Measurements from ENCODE around the gene RACGAP1.

The RACGAP1 gene

GRCh38 chr12:49953151-49953550 is 72.1 kb downstream of the RACGAP1 start:
- in situ Hi-C loops (cut with MboI; ENCODE audit: low sequenced_read_pairs) = no loop called here
- H3K9me3 ChIP-seq = no peaks in the 10 kb centered on the region
- H3K27me3 ChIP-seq (ENCODE audit: low read depth) = peaks cover 10% of the 10 kb centered on the region; the same call in 1 of the 2 replicates
- H3K36me3 ChIP-seq (replicated peaks) = no peaks in the 10 kb centered on the region
- DNase-seq (ENCODE audit: low spot score in 2 of 2) = no peak
- H3K4me3 ChIP-seq = no peak overlapping the region
- no peaks in the 10 kb centered on the region for H3K4me1 ChIP-seq

GRCh38 chr12:49952391-49953055 is 72.8 kb downstream of the RACGAP1 start:
- peaks cover 10% of the 10 kb centered on the region; the same call in 1 of the 2 replicates for H3K27me3 ChIP-seq (ENCODE audit: low read depth)
- H3K4me3 ChIP-seq = no peak overlapping the region
- H3K36me3 ChIP-seq (replicated peaks) = no peaks in the 10 kb centered on the region
- DNase-seq (ENCODE audit: low spot score in 2 of 2) = no peak
- H3K4me1 ChIP-seq = no peaks in the 10 kb centered on the region
- no peaks in the 10 kb centered on the region for H3K9me3 ChIP-seq
- in situ Hi-C loops (cut with MboI; ENCODE audit: low sequenced_read_pairs) = no loop called here

GRCh38 chr12:49951411-49952240 is 73.7 kb downstream of the RACGAP1 start:
- no peak overlapping the region for H3K4me3 ChIP-seq
- H3K4me1 ChIP-seq = no peaks in the 10 kb centered on the region
- no peaks in the 10 kb centered on the region for H3K9me3 ChIP-seq
- no peaks in the 10 kb centered on the region for H3K36me3 ChIP-seq (replicated peaks)
- no peak for DNase-seq (ENCODE audit: low spot score in 2 of 2)
- peaks cover 10% of the 10 kb centered on the region; the same call in 1 of the 2 replicates for H3K27me3 ChIP-seq (ENCODE audit: low read depth)
- in situ Hi-C loops (cut with MboI; ENCODE audit: low sequenced_read_pairs) = no loop called here

GRCh38 chr12:49950273-49951251 is 74.7 kb downstream of the RACGAP1 start, which contains the start of gene AQP2:
AQP2 (plus strand) TSS chr12:49950737; CDS start chr12:49950831, 94 bp downstream.
- H3K4me1 ChIP-seq = peaks cover 8% of the 10 kb centered on the region
- in situ Hi-C loops (cut with MboI; ENCODE audit: low sequenced_read_pairs) = no loop called here

GRCh38 chr12:49949866-49950265 is 75.4 kb downstream of the RACGAP1 start:
- H3K4me1 ChIP-seq = peaks cover 8% of the 10 kb centered on the region
- H3K9me3 ChIP-seq = no peaks in the 10 kb centered on the region
- H3K27me3 ChIP-seq (ENCODE audit: low read depth) = no peaks in the 10 kb centered on the region
- no peak for DNase-seq (ENCODE audit: low spot score in 2 of 2)
- no peak overlapping the region for H3K4me3 ChIP-seq
- no peaks in the 10 kb centered on the region for H3K36me3 ChIP-seq (replicated peaks)
- in situ Hi-C loops (cut with MboI; ENCODE audit: low sequenced_read_pairs) = no loop called here

More at GRCh38 chr12:49950273-49951251, 74.7 kb downstream of the RACGAP1 start, which contains the start of gene AQP2:
- Histone ChIP-seq H3K27me3 (ENCODE audit: low read depth) (peaks cover 3% of the 10 kb centered on the region; the same call in 1 of the 2 replicates), H3K9me3 (no peaks in the 10 kb centered on the region), H3K4me3 (no peak within 1 kb of the TSS), H3K36me3 (replicated peaks) (no peaks in the 10 kb centered on the region)
- DNase-seq (ENCODE audit: low spot score in 2 of 2) = no peak

- DNase-seq (ENCODE audit: low spot score in 2 of 2) = no peak
- Histone ChIP-seq H3K9me3 (no peaks in the 10 kb centered on the region), H3K4me3 (no peak overlapping the region), H3K4me1 (peaks cover 8% of the 10 kb centered on the region), H3K27me3 (ENCODE audit: low read depth) (no peaks in the 10 kb centered on the region), H3K36me3 (replicated peaks) (no peaks in the 10 kb centered on the region)
- in situ Hi-C loops (cut with MboI; ENCODE audit: low sequenced_read_pairs) = no loop called here
Measured at GRCh38 chr12:49948866-49949845, 76.1 kb downstream of the RACGAP1 start.

- in situ Hi-C loops (cut with MboI; ENCODE audit: low sequenced_read_pairs) = no loop called here
Measured at GRCh38 chr12:49947593-49948226, 77.6 kb downstream of the RACGAP1 start.

GRCh38 chr12:49946497-49946896 is 78.8 kb downstream of the RACGAP1 start:
- no peaks in the 10 kb centered on the region for H3K36me3 ChIP-seq (replicated peaks)
- peaks cover 8% of the 10 kb centered on the region for H3K4me1 ChIP-seq
- no peak for DNase-seq (ENCODE audit: low spot score in 2 of 2)
- H3K27me3 ChIP-seq (ENCODE audit: low read depth) = no peaks in the 10 kb centered on the region
- in situ Hi-C loops (cut with MboI; ENCODE audit: low sequenced_read_pairs) = no loop called here
- no peak overlapping the region for H3K4me3 ChIP-seq
- H3K9me3 ChIP-seq = no peaks in the 10 kb centered on the region

More at GRCh38 chr12:49947593-49948226, 77.6 kb downstream of the RACGAP1 start:
- Histone ChIP-seq H3K9me3 (no peaks in the 10 kb centered on the region), H3K36me3 (replicated peaks) (no peaks in the 10 kb centered on the region), H3K27me3 (ENCODE audit: low read depth) (no peaks in the 10 kb centered on the region), H3K4me3 (no peak overlapping the region), H3K4me1 (peaks cover 8% of the 10 kb centered on the region)
- no peak for DNase-seq (ENCODE audit: low spot score in 2 of 2)

GRCh38 chr12:49946086-49946485 is 79.2 kb downstream of the RACGAP1 start:
- H3K9me3 ChIP-seq = no peaks in the 10 kb centered on the region
- in situ Hi-C loops (cut with MboI; ENCODE audit: low sequenced_read_pairs) = no loop called here
- no peak overlapping the region for H3K4me3 ChIP-seq
- DNase-seq (ENCODE audit: low spot score in 2 of 2) = no peak
- peaks cover 8% of the 10 kb centered on the region for H3K4me1 ChIP-seq
- no peaks in the 10 kb centered on the region for H3K36me3 ChIP-seq (replicated peaks)
- H3K27me3 ChIP-seq (ENCODE audit: low read depth) = no peaks in the 10 kb centered on the region

- H3K27me3 ChIP-seq (ENCODE audit: low read depth) = no peaks in the 10 kb centered on the region
- peak overlapping the region; percentile 22 for H3K4me3 ChIP-seq
- no peaks in the 10 kb centered on the region for H3K9me3 ChIP-seq
- peak; percentile 88 to 95 for DNase-seq (ENCODE audit: low spot score in 2 of 2)
- H3K36me3 ChIP-seq (replicated peaks) = no peaks in the 10 kb centered on the region
- in situ Hi-C loops (cut with MboI; ENCODE audit: low sequenced_read_pairs) = no loop called here
- H3K4me1 ChIP-seq = peaks cover 8% of the 10 kb centered on the region
Measured at GRCh38 chr12:49945394-49946080, 79.8 kb downstream of the RACGAP1 start.

GRCh38 chr12:49944718-49945117 is 80.6 kb downstream of the RACGAP1 start:
- in situ Hi-C loops (cut with MboI; ENCODE audit: low sequenced_read_pairs) = no loop called here
- Histone ChIP-seq H3K27me3 (ENCODE audit: low read depth) (no peaks in the 10 kb centered on the region), H3K4me3 (no peak overlapping the region), H3K4me1 (peaks cover 8% of the 10 kb centered on the region), H3K9me3 (no peaks in the 10 kb centered on the region), H3K36me3 (replicated peaks) (no peaks in the 10 kb centered on the region)
- no peak for DNase-seq (ENCODE audit: low spot score in 2 of 2)

- H3K27me3 ChIP-seq (ENCODE audit: low read depth) = no peaks in the 10 kb centered on the region
- H3K4me1 ChIP-seq = peaks cover 8% of the 10 kb centered on the region
- no peak for DNase-seq (ENCODE audit: low spot score in 2 of 2)
- H3K4me3 ChIP-seq = no peak overlapping the region
- in situ Hi-C loops (cut with MboI; ENCODE audit: low sequenced_read_pairs) = no loop called here
- H3K36me3 ChIP-seq (replicated peaks) = no peaks in the 10 kb centered on the region
- H3K9me3 ChIP-seq = no peaks in the 10 kb centered on the region
Measured at GRCh38 chr12:49944046-49944445, 81.2 kb downstream of the RACGAP1 start.

Measured in HAP-1 (cell line).